ENCODE results near the gene FAM209A.
"Not testable (repeated sequence)": the region's sequence is repeated elsewhere in the genome, so short reads cannot be mapped to it uniquely, and the experiment has no call there.

The FAM209A gene

DNA sequence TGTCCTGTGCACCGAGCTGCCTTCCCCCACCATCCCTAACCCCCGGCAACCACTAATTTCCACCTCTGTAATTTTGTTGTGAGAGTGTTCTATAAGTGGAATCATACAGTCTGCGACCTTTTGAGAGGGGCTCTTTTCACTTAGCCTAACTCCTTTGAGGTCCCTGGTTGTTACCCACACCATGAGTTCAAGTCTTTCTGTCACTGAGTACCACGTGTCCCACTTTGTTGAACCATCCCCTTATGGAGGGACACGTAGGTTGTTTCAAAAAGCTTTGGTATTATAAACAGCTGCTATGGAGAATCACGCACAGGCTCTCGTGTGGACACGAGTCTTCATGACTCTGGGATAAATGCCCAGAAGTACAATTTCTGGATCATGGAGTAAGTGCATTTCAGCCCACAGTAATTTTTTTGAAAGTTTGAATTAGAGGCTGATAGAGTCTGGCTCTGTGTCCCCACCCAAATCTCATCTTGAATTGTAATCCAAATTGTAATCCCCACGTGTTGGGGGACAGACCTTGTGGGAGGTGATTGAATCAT, 18.0 kb downstream of the FAM209A start:
- DNase-seq, result no peak

- no peak for DNase-seq
These were observed 27.0 kb downstream of the FAM209A start for GRCh38 chr20:56551571-56551970.

DNA sequence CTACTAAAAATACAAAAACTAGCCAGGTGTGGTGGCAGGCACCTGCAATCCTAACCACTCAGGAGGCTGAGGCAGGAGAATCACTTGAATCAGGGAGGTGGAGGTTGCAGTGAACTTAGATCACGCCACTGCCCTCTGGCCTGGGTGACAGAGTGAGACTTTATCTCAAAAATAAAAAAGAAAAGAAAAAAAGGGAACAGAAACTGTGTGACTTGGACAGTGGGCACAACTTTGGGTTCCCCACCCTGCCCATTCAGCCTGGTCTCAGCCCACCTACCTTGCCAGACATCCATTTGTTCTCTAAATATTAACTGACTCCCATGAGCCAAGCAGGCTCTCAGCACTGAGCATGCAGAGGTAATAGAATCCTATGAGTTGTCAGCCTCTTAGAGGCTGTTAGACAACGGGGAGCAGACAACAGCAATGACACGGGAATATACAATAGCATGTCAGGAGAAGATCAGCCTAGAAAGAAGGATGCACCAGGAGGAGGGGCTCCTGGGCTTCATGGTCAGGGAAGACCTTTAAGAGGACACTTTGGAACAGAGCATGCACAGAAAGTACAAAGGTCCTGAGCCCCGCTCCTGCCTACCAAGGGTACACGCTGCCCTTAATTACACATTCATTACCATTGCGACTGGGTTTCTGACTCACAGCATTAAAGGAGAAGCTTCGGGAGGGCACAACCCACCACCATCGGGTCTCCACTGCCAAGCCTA, 28.5 kb downstream of the FAM209A start:
- no peak for DNase-seq

DNA sequence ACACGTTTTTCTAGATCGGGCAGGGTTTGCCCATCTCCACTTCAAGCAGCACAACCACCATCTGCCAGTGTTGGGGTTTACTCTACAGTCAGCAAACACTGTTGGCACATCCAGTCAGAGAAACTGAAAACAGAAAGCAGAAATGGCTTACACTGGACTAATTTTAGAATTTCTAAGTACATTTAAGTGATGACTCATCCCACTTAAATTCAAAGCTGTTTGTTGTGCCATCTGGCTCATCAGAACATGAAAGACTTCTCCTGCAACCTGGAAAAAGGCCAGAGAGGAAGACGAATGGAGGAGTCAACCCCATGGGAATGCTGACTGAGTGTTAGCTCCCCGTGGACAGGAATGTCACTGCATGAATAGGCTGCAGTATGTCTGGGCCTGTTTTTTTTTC, 30.3 kb downstream of the FAM209A start:
- DNase-seq, result peak; percentile 60

- DNase-seq, result no peak
These were observed 34.4 kb downstream of the FAM209A start for GRCh38 chr20:56558968-56559367.

DNA sequence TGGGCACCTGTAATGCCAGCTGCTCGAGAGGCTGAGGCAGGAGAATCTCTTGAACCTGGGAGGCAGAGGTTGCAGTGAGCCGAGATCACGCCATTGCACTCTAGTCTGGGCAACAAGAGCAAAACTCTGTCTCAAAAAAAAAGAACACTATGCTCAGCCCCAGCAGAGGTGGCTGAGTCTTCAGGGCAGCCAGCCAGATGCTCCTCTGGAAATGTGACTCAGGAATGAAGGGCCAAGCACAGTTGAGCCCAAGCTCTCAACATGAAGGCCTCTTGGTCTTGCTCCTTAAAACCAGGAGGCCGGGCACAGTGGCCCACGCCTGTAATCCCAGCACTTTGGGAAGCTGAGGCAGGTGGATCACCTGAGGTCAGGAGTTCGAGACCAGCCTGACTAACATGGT, 40.0 kb downstream of the FAM209A start:
- not testable (repeated sequence) for DNase-seq

DNA sequence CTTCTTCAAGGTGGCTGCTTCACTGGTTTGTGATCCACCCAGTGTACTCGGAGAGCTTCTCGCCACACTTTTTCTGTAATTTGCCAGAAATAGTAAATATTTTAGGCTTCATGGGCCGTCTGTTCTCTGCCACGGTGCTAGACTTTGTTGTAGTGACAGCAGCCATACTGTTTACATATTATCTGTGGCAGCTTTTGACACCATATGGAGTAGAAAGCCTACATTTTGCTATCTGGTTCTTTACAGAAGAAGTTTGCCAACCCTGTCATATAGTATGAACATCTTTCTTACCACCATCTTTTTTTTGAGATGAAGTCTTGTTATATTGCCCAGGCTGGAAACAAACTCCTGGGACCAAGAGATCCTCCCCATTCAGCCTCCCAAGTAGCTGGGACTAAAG, 41.0 kb downstream of the FAM209A start:
- no peak for DNase-seq

DNA sequence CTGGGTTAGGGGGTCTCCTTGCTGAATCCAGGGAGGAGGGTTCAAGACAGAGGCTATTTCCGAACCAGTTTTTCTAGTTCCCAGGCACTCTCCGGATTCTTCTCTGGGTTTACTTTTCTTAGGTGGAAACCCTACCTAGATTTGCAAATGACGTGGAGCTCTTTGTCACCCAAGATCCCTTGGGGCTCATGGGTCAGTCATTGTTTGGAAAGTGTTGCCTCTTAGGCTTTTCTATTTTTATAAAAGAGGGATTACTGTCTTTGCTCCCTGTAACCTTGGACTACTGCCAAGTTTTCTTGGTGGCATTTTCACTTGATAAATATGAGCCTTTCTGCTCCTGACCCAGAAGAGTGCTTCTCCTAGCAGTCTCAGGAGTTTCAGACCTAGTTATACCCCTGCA, 42.1 kb downstream of the FAM209A start:
- DNase-seq, result no peak

DNA sequence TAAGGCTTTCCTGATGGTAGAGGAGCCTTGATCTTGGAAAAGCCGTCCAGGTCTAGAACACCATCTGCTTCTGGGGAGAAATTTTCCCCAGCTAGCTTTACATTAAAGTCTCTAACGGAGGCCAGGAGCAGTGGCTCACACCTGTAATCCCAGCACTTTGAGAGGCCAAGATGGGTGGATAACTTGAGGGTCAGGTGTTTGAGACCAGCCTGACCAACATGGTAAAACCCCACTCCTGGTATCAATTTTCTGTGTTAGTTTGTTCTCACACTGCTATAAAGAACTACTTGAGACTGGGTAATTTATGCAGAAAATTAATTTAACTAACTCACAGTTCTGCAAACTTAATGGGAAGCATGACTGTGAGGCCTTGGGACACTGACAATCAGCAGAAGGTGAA, 46.3 kb downstream of the FAM209A start:
- no peak for DNase-seq

DNA sequence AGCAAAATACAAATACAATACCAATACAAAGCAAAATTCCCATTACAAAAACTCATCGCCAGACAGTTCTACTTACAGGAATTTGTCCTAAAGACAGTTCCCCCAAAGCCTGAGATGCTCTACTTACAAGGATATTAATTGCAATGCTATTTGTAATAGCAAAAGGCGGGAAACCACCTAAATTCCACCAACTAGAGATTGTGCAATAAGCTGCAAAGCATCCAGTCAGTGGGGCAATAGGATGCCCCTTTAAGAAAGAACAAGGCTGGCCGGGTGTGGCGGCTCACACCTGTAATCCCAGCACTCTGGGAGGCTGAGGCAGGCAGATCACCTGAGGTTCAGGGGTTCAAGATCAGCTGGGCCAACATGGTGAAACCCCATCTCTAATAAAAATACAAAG, 47.6 kb downstream of the FAM209A start:
- DNase-seq, result no peak

DNA sequence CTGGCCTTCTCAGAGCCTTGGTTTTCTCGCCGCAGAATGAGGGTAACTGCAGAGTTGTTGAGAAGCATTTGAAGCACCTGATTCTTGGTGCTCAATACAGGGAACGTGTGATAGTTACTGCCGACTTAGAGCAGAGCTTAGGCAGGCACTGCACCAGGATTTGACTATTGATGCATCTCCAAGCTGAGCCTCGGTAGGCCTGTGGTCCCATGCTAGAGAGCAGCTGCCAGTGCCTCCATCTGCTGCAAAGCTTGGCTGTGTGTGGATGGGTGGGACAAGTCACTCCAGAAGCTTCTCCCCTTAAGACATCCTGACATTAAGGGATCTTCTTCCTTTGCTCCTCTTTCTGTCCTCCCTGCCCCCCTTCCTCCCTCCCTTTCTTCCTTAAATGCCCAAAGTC, 49.4 kb downstream of the FAM209A start:
- DNase-seq, result no peak

DNA sequence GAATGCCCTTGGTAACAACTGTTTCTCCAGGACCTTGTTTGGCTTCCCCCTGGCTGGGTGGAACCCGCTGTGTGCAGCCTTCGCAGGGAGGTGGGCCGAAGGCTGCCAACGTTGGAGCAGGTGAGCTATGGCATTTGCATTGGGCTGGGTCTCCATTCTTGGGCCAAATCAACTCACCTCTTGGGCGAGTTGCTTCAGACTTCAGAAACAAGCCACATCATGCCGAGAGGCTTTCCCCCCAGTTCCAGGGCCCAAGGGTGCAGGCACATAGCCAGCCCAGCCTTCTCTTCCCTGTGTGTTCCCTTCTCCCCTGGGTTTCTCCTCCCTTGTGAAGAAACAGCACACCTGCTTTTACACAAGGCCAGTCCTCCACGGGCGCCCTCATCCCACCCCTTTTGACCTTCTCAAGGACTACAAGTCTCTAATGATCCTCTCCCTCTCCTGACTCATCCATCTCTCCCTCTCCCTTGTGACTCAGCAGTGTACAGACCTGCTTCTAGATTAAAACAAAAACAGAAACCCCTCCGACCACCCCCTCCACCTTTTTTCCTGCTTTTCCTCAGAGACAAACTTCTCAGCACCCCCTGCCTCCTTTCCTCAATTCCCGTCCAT, 50.1 kb downstream of the FAM209A start:
- no peak for DNase-seq

- DNase-seq, result no peak
These were observed 50.6 kb downstream of the FAM209A start for GRCh38 chr20:56575157-56575556.
